T-cell (primary cell): ENCODE data around the gene USB1. TPM values are rescaled to one million over a fixed set of nuclear protein-coding genes. Genes with fewer than 3 reads are reported as not detected.

Source experiments
- ATAC-seq, 4 experiments: fragments of 200-7000 bp in 3 of 4; fragments of 150-1000 bp in 1 of 4; cut with Tn5 transposase; replicated peaks in 1 of 4; 1 replicate in 3 of 4; 2 replicates in 1 of 4; pipeline ENCODE4 v1.10.0; 2021; ENCODE audit warnings: moderate library complexity in 3 of 4, mild to moderate bottlenecking in 2 of 4, moderate number of reproducible peaks in 1 of 4
- CTCF ChIA-PET, 2 donors: fragments of 300-600 bp; sonication (Branson Sonifier 250); formaldehyde crosslinking; loops; one replicate each; lab custom pipeline; 2022; ENCODE audit warnings: antibody characterized with exemption in 2 of 2; lab: Charles Lee
- POLR2A ChIA-PET, 2 donors: fragments of 300-600 bp; sonication (Branson Sonifier 250); formaldehyde crosslinking; loops; one replicate each; lab custom pipeline; 2022; ENCODE audit warnings: antibody characterized with exemption in 2 of 2; lab: Charles Lee
- DNase-seq, 35 experiments: peaks; one replicate each; pipeline versions ENCODE4 v3.0.0 to v3.0.0-alpha.2; 2013 to 2023
- H3K27ac ChIP-seq: one replicate; pipeline ENCODE4 v1.5.1; 2013; ENCODE audit warnings: low read length
- H3K27me3 ChIP-seq, 2 experiments: replicated peaks in 1 of 2; 1 replicate in 1 of 2; 2 replicates in 1 of 2; pipeline versions ENCODE4 v1.6.1 to v1.7.0; 2013; ENCODE audit warnings: low read length in 1 of 2, mixed read lengths in 1 of 2; ENCODE audit not compliant: control insufficient read depth in 2 of 2, insufficient read depth in 2 of 2; ENCODE audit errors: extremely low read depth in 1 of 2
- H3K36me3 ChIP-seq, 2 donors: 1 replicate in 1 of 2; 2 replicates in 1 of 2; pipeline versions ENCODE4 v1.6.1 to v1.7.0; 2013; ENCODE audit warnings: low read length in 1 of 2; ENCODE audit not compliant: control insufficient read depth in 2 of 2, insufficient read depth in 1 of 2; ENCODE audit errors: extremely low read depth in 1 of 2
- H3K4me1 ChIP-seq, 2 experiments: 1 replicate in 1 of 2; 2 replicates in 1 of 2; pipeline versions ENCODE4 v1.6.1 to v1.7.0; 2013; ENCODE audit warnings: low read length in 2 of 2, mixed read lengths in 1 of 2; ENCODE audit not compliant: insufficient read depth in 2 of 2, control insufficient read depth in 1 of 2; ENCODE audit errors: extremely low read depth in 1 of 2
- H3K4me3 ChIP-seq, 2 donors: 1 replicate in 1 of 2; 2 replicates in 1 of 2; pipeline versions ENCODE4 v1.5.1 to v1.7.0; 2013; ENCODE audit warnings: mild to moderate bottlenecking in 2 of 2, low read length in 1 of 2, moderate library complexity in 1 of 2; ENCODE audit not compliant: control insufficient read depth in 1 of 2; ENCODE audit errors: extremely low read depth in 1 of 2
- H3K9me3 ChIP-seq: 2 replicates; pipeline ENCODE4 v1.7.0; 2013
- H3K27ac Mint-ChIP-seq, 2 donors: one replicate each; pipeline ENCODE4 v1.8.0; 2020 to 2021; ENCODE audit warnings: mild to moderate bottlenecking in 2 of 2, mixed read lengths in 2 of 2
- H3K27me3 Mint-ChIP-seq, 2 donors: one replicate each; pipeline ENCODE4 v1.8.0; 2021 to 2022; ENCODE audit warnings: mixed read lengths in 2 of 2
- H3K36me3 Mint-ChIP-seq: one replicate; pipeline ENCODE4 v1.8.0; 2021; ENCODE audit warnings: mixed read lengths
- H3K4me1 Mint-ChIP-seq, 3 donors: one replicate each; pipeline ENCODE4 v1.8.0; 2020 to 2022; ENCODE audit warnings: mixed read lengths in 3 of 3, mild to moderate bottlenecking in 1 of 3
- H3K4me3 Mint-ChIP-seq, 3 donors: one replicate each; pipeline ENCODE4 v1.8.0; 2020 to 2022; ENCODE audit warnings: mild to moderate bottlenecking in 3 of 3, mixed read lengths in 3 of 3, moderate library complexity in 3 of 3
- H3K9me3 Mint-ChIP-seq, 3 donors: one replicate each; pipeline ENCODE4 v1.8.0; 2020 to 2022; ENCODE audit warnings: mixed read lengths in 3 of 3
- WGBS: methylation state at CpG from one replicate; pipeline ENCODE4 v1.1.5; 2013; ENCODE audit warnings: missing lambda C conversion rate; ENCODE audit not compliant: insufficient coverage; 5-methylcytosine and 5-hydroxymethylcytosine counted together
- total RNA-seq, 35 experiments: library from RNA in 6 of 35; stranded (reverse) in 6 of 35; fragments of 120-200 nt in 1 of 35; gene quantifications; one replicate each; pipeline versions ENCODE4 v1.2.1 to v1.2.4 and lab custom pipeline; 2013 to 2026

USB1 gene
- total RNA-seq, 5 donors from 2014 or later (not counting 1 experiment from before 2014, with no cell fraction given), result 31.7 to 44.2 (median 41.3) TPM

DNA sequence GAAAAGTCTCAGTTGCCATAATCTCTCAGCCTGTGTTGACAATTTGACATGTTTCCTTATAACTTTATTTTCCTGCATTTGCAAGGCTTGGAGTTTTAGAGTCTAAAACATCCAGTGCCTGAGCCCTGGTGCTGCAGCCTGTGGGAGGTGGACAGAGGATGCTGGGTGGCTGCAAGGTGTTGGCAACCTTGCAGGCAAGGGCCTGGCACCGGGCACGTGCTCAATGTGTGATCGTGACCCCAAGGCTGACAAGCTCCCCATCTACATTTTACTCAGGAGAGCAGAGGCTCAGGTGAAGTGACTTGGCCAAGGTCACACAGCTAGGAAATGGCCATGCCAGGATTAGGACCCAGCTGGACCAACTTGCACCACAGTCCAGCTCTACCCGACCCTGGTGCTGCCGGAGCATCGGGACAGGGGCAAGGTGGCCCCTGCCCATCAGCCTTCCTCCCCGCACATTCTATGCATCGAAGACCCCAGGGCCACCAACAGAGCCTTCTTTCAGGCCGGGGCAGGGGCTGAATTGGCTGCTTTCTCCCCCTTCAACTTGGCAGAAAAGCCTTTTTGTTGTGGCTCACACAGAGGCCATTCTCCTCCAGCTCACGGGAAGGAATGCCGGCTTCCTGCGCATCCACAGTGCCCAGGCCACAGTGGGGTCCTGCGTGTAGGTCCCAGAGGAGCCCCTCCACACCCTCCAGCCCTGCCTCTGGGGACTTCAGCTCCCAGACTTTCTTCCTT lies 47.5 kb downstream of the USB1 start:
- Histone ChIP-seq H3K36me3 (no peaks in the 10 kb centered on the region), H3K27ac (no peak overlapping the region), H3K27me3 (peaks cover 0 to 14% of the 10 kb centered on the region in 2 experiments), H3K4me3 (no peak overlapping the region), H3K9me3 (no peaks in the 10 kb centered on the region), H3K4me1 (no peaks in the 10 kb centered on the region)
- no peak overlapping the region for H3K4me3 Mint-ChIP-seq
- H3K4me1 Mint-ChIP-seq, result no peaks in the 10 kb centered on the region
- no peaks in the 10 kb centered on the region for H3K9me3 Mint-ChIP-seq
- H3K36me3 Mint-ChIP-seq, result no peaks in the 10 kb centered on the region
- DNase-seq (no peak), ATAC-seq (no peak)
- peaks cover 0 to 1% of the 10 kb centered on the region in 2 donors for H3K27me3 Mint-ChIP-seq
- ChIA-PET CTCF (interaction anchor here in 1 of 2 donors (0.6 kb wide), 1 partner anchor 1039 kb away, joined by 3 read pairs; no protein-coding TSS in a partner anchor), POLR2A (no interaction called here)
- WGBS, result 89% methylated on average over 13 of the region's 13 CpGs
- no peak overlapping the region for H3K27ac Mint-ChIP-seq

DNA sequence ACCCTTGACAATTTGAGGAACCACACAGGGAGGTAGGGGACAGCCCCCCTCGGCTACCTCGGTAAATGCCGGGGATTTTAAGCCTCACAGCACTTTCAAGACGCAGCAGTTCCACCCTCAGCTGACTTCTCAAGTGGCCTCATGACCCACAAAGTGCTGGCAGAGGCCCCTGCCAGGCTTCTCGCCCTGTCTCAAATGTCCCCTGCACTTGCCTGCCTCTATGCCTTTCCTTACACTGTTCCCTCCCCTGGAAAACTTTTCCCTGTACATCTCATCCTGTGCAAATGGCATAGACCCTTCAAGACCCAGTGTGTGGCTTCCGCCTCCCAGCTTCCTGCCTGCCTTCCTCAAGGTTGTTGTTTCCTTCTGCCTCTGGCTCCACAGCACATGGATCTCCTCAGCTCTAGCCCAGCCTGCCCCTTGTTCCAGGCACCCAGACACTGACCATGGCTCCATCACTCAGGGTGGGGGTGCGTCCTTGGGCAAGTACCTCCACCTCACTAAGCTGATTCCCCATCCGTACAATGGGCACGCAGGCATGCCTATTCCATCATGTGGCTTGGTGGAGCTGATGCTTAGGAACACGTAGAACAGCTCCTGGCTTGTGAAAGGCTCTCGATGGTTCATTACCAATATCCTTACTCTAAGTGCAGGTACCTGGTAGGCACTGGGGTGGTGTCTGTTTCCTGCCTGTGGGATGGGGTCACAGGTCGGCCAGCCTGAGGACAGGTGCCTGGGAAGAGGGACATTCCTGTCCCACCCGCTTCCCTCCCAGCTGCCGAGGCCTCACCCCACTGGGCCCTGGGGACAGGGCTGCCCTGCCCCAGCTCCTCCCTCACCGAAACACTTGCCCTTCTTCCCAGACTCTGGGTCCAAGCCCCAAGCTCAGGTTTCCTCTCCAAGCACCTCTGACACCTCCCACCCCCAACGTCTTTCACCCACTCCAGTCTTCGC lies 48.3 kb downstream of the USB1 start:
- WGBS, result 79% methylated on average over 13 of the region's 17 CpGs
- H3K36me3 Mint-ChIP-seq, result no peaks in the 10 kb centered on the region
- no peak overlapping the region for H3K27ac ChIP-seq
- H3K4me1 ChIP-seq, result no peaks in the 10 kb centered on the region
- no peak for ATAC-seq
- no peak overlapping the region for H3K4me3 Mint-ChIP-seq
- H3K36me3 ChIP-seq, result no peaks in the 10 kb centered on the region
- no peaks in the 10 kb centered on the region for H3K9me3 Mint-ChIP-seq
- H3K27me3 Mint-ChIP-seq, result peaks cover 0 to 1% of the 10 kb centered on the region in 2 donors
- no peak overlapping the region for H3K4me3 ChIP-seq
- POLR2A ChIA-PET, result no interaction called here
- DNase-seq, result no peak
- CTCF ChIA-PET, result interaction anchor here in 1 of 2 donors (0.6 kb wide), 2 partner anchors 29 to 133 kb away, joined by 4 to 5 read pairs; no protein-coding TSS in a partner anchor
- H3K9me3 ChIP-seq, result no peaks in the 10 kb centered on the region
- no peaks in the 10 kb centered on the region for H3K4me1 Mint-ChIP-seq
- peaks cover 0 to 14% of the 10 kb centered on the region in 2 experiments for H3K27me3 ChIP-seq
- no peak overlapping the region for H3K27ac Mint-ChIP-seq

GRCh38 chr16:58051296-58051695 lies 50.1 kb downstream of the USB1 start:
- DNase-seq (no peak), ATAC-seq (no peak)
- ChIA-PET POLR2A (no interaction called here), CTCF (interaction anchor here in 1 of 2 donors (0.6 kb wide), 1 partner anchor 47 kb away, joined by 4 read pairs; no protein-coding TSS in a partner anchor)
- no peaks in the 10 kb centered on the region for H3K9me3 ChIP-seq
- H3K4me3 ChIP-seq, result no peak overlapping the region
- H3K27me3 Mint-ChIP-seq, result peaks cover 0 to 1% of the 10 kb centered on the region in 2 donors
- H3K4me1 ChIP-seq, result no peaks in the 10 kb centered on the region
- WGBS, result 100% methylated on average over 1 of the region's 2 CpGs
- H3K27ac Mint-ChIP-seq, result no peak overlapping the region
- H3K27me3 ChIP-seq, result peaks cover 0 to 14% of the 10 kb centered on the region in 2 experiments
- H3K36me3 Mint-ChIP-seq, result no peaks in the 10 kb centered on the region
- H3K27ac ChIP-seq, result no peak overlapping the region
- no peak overlapping the region for H3K4me3 Mint-ChIP-seq
- H3K36me3 ChIP-seq, result no peaks in the 10 kb centered on the region
- H3K9me3 Mint-ChIP-seq, result no peaks in the 10 kb centered on the region
- no peaks in the 10 kb centered on the region for H3K4me1 Mint-ChIP-seq

GRCh38 chr16:58051821-58052603 lies 50.8 kb downstream of the USB1 start:
- Mint-ChIP-seq H3K4me3 (no peak overlapping the region), H3K4me1 (no peaks in the 10 kb centered on the region), H3K27ac (no peak overlapping the region), H3K36me3 (no peaks in the 10 kb centered on the region), H3K9me3 (no peaks in the 10 kb centered on the region), H3K27me3 (peaks cover 0 to 1% of the 10 kb centered on the region in 2 donors)
- no peak overlapping the region for H3K4me3 ChIP-seq
- H3K27ac ChIP-seq, result no peak overlapping the region
- H3K9me3 ChIP-seq, result no peaks in the 10 kb centered on the region
- DNase-seq, result no peak
- WGBS, result 72% methylated on average over 5 of the region's 10 CpGs
- ATAC-seq, result no peak
- no peaks in the 10 kb centered on the region for H3K4me1 ChIP-seq
- H3K36me3 ChIP-seq, result no peaks in the 10 kb centered on the region
- peaks cover 0 to 14% of the 10 kb centered on the region in 2 experiments for H3K27me3 ChIP-seq
- ChIA-PET CTCF (no interaction called here), POLR2A (no interaction called here)

GRCh38 chr16:58053682-58054005 lies 52.4 kb downstream of the USB1 start:
- Mint-ChIP-seq H3K27ac (no peak overlapping the region), H3K4me1 (no peaks in the 10 kb centered on the region), H3K27me3 (peaks cover 0 to 1% of the 10 kb centered on the region in 2 donors), H3K9me3 (no peaks in the 10 kb centered on the region), H3K36me3 (no peaks in the 10 kb centered on the region), H3K4me3 (no peak overlapping the region)
- no peak for ATAC-seq
- ChIA-PET POLR2A (no interaction called here), CTCF (no interaction called here)
- Histone ChIP-seq H3K27ac (no peak overlapping the region), H3K27me3 (peaks cover 0 to 14% of the 10 kb centered on the region in 2 experiments), H3K36me3 (no peaks in the 10 kb centered on the region), H3K4me1 (no peaks in the 10 kb centered on the region), H3K9me3 (no peaks in the 10 kb centered on the region), H3K4me3 (no peak overlapping the region)
- no peak for DNase-seq
- WGBS, result no CpG with 5 or more reads among the region's 5 CpGs

- no peaks in the 10 kb centered on the region for H3K9me3 ChIP-seq
- DNase-seq (no peak), ATAC-seq (no peak)
- no peak overlapping the region for H3K4me3 ChIP-seq
- no peak overlapping the region for H3K27ac ChIP-seq
- CTCF ChIA-PET, result interaction anchor here in 1 of 2 donors (0.6 kb wide), 1 partner anchor 40 kb away, joined by 3 read pairs; no protein-coding TSS in a partner anchor
- 40% methylated on average over 6 of the region's 10 CpGs for WGBS
- Mint-ChIP-seq H3K27me3 (peaks cover 0 to 1% of the 10 kb centered on the region in 2 donors), H3K4me1 (no peaks in the 10 kb centered on the region), H3K4me3 (no peak overlapping the region), H3K36me3 (no peaks in the 10 kb centered on the region), H3K9me3 (no peaks in the 10 kb centered on the region), H3K27ac (no peak overlapping the region)
- POLR2A ChIA-PET, result no interaction called here
- H3K27me3 ChIP-seq, result peaks cover 0 to 14% of the 10 kb centered on the region in 2 experiments
- H3K36me3 ChIP-seq, result no peaks in the 10 kb centered on the region
- no peaks in the 10 kb centered on the region for H3K4me1 ChIP-seq
Measured at GRCh38 chr16:58054289-58054688, 53.1 kb downstream of the USB1 start.
